DND-41 (cell line): ENCODE data around the gene ZNF511.

ENCODE experiments used
- ATAC-seq: fragments of 200-7000 bp; cut with Tn5 transposase; 3 replicates; pipeline ENCODE4 v1.9.1; 2021; ENCODE audit warnings: low read depth; ENCODE audit not compliant: insufficient read depth
- DNase-seq: peaks from one replicate; pipeline ENCODE4 v3.0.0-alpha.2; 2020
- H2AFZ ChIP-seq: 2 replicates; pipeline ENCODE4 v1.6.0; 2012; ENCODE audit warnings: low read depth, low read length
- H3K27ac ChIP-seq: 2 replicates; pipeline ENCODE4 v1.5.1; 2012; ENCODE audit warnings: low read length, inconsistent platforms
- H3K27me3 ChIP-seq: fragments of 200-600 bp; sonication (generic); 2 replicates; pipeline ENCODE4 v1.6.0; 2012; ENCODE audit warnings: low read length, mild to moderate bottlenecking, inconsistent platforms; ENCODE audit not compliant: insufficient read depth, poor library complexity
- H3K36me3 ChIP-seq: 2 replicates; pipeline ENCODE4 v1.5.1; 2012; ENCODE audit warnings: low read length, inconsistent platforms; ENCODE audit not compliant: insufficient read depth
- H3K4me1 ChIP-seq: 2 replicates; pipeline ENCODE4 v1.5.1; 2012; ENCODE audit warnings: mild to moderate bottlenecking, low read length; ENCODE audit not compliant: insufficient read depth
- H3K4me2 ChIP-seq: 2 replicates; pipeline ENCODE4 v1.6.0; 2012; ENCODE audit warnings: mild to moderate bottlenecking, moderate library complexity, low read length, inconsistent platforms; ENCODE audit not compliant: insufficient read depth
- H3K4me3 ChIP-seq, 2 experiments: fragments of 200-600 bp in 1 of 2; shearing (Covaris generic) in 1 of 2; 2 replicates each; pipeline ENCODE4 v1.5.1; 2012 to 2016; ENCODE audit warnings: inconsistent platforms in 2 of 2, low read length in 2 of 2, mild to moderate bottlenecking in 2 of 2, low read depth in 1 of 2, moderate library complexity in 1 of 2
- H3K79me2 ChIP-seq: 2 replicates; pipeline ENCODE4 v1.6.0; 2012; ENCODE audit warnings: low read length, inconsistent platforms; ENCODE audit not compliant: insufficient read depth
- H3K9ac ChIP-seq: 2 replicates; pipeline ENCODE4 v1.6.0; 2012; ENCODE audit warnings: low read depth, mild to moderate bottlenecking, inconsistent platforms, low read length, moderate library complexity
- H3K9me3 ChIP-seq: 2 replicates; pipeline ENCODE4 v1.5.1; 2012; ENCODE audit warnings: low read length, moderate library complexity, mild to moderate bottlenecking, inconsistent platforms; ENCODE audit not compliant: insufficient read depth, severe bottlenecking
- H4K20me1 ChIP-seq: 2 replicates; pipeline ENCODE4 v1.6.0; 2012; ENCODE audit warnings: low read length; ENCODE audit not compliant: insufficient read depth
- EZH2 ChIP-seq: IDR thresholded peaks from 3 replicates; pipeline ENCODE4 v1.6.1; 2012; ENCODE audit warnings: borderline replicate concordance, low read depth, mild to moderate bottlenecking, moderate library complexity, low read length, inconsistent platforms; ENCODE audit not compliant: severe bottlenecking
- TF ChIP-seq, protein P1 (sequence below): IDR thresholded peaks from 2 replicates; pipeline ENCODE4 v1.5.1; 2012; ENCODE audit warnings: borderline replicate concordance, low read length, moderate library complexity, mild to moderate bottlenecking; ENCODE audit not compliant: poor library complexity, severe bottlenecking; ENCODE audit errors: extremely low read depth

The ZNF511 gene

GRCh38 chr10:133312016-133312768 is 3.5 kb downstream of the ZNF511 start:
- Histone ChIP-seq H3K9me3 (no peaks in the 10 kb centered on the region), H3K79me2 (peaks cover 19% of the 10 kb centered on the region), H3K9ac (no peak overlapping the region), H3K27ac (no peak overlapping the region), H3K4me3 (no peak overlapping the region), H4K20me1 (peaks cover 30% of the 10 kb centered on the region), H3K36me3 (peaks cover 36% of the 10 kb centered on the region), H3K27me3 (no peaks in the 10 kb centered on the region), H2AFZ (no peak overlapping the region), H3K4me1 (peaks cover 20% of the 10 kb centered on the region), H3K4me2 (no peak overlapping the region)
- no peak for ATAC-seq
- TF ChIP-seq, protein P1, sequence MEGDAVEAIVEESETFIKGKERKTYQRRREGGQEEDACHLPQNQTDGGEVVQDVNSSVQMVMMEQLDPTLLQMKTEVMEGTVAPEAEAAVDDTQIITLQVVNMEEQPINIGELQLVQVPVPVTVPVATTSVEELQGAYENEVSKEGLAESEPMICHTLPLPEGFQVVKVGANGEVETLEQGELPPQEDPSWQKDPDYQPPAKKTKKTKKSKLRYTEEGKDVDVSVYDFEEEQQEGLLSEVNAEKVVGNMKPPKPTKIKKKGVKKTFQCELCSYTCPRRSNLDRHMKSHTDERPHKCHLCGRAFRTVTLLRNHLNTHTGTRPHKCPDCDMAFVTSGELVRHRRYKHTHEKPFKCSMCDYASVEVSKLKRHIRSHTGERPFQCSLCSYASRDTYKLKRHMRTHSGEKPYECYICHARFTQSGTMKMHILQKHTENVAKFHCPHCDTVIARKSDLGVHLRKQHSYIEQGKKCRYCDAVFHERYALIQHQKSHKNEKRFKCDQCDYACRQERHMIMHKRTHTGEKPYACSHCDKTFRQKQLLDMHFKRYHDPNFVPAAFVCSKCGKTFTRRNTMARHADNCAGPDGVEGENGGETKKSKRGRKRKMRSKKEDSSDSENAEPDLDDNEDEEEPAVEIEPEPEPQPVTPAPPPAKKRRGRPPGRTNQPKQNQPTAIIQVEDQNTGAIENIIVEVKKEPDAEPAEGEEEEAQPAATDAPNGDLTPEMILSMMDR: no peak
- no peak for TF ChIP-seq EZH2
- DNase-seq: no peak

DNA sequence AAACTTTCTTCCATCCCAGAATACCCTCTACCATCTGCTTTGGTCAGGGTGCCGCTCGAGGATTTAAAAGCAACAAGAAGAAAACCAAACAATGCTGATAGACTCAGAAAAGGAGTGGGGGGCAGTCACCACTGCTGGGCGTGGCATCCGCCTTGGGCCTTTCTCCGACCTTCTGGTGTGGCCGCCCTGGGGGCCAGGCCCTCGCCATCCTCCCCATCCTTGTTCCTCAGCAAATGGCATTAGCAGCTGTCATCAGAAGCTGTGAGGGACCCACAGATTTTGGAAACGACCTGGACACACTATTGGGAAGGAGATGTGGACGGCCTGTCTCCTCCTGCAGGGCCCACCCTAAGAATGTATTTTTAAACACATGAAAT is 4.0 kb downstream of the ZNF511 start:
- Histone ChIP-seq H3K79me2 (peaks cover 13% of the 10 kb centered on the region), H2AFZ (no peak overlapping the region), H3K9ac (no peak overlapping the region), H3K27me3 (no peaks in the 10 kb centered on the region), H3K4me1 (peaks cover 14% of the 10 kb centered on the region), H3K4me2 (no peak overlapping the region), H3K27ac (no peak overlapping the region), H3K9me3 (no peaks in the 10 kb centered on the region), H4K20me1 (peaks cover 24% of the 10 kb centered on the region), H3K36me3 (peaks cover 36% of the 10 kb centered on the region), H3K4me3 (no peak overlapping the region)
- ATAC-seq: no peak
- DNase-seq: no peak
- TF ChIP-seq, protein P1: no peak
- TF ChIP-seq EZH2: no peak

DNA sequence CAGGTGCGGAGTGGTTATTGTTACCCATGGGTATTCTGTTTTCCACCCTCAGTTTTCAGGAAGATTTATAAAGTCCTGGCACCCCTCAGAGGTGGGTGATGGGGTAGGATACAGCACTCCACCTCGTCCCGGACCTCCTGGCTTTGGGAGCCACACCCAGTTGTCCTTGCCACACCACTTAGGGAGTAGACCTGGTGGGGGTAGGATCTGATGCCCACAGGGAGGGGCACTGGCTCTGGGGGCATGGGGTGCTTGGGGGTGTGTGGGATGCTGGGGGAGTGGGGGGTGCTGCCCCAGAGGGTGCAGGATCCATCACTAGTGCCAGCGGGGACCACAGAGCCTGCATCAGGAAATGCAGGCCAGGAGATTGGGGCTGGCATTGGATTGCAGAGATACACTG is 4.5 kb downstream of the ZNF511 start:
- Histone ChIP-seq H4K20me1 (peaks cover 20% of the 10 kb centered on the region), H2AFZ (no peak overlapping the region), H3K27me3 (no peaks in the 10 kb centered on the region), H3K79me2 (peaks cover 9% of the 10 kb centered on the region), H3K4me2 (no peak overlapping the region), H3K27ac (no peak overlapping the region), H3K9ac (no peak overlapping the region), H3K36me3 (peaks cover 36% of the 10 kb centered on the region), H3K9me3 (no peaks in the 10 kb centered on the region), H3K4me3 (no peak overlapping the region), H3K4me1 (peaks cover 11% of the 10 kb centered on the region)
- DNase-seq (no peak), ATAC-seq (no peak)
- TF ChIP-seq EZH2: no peak
- TF ChIP-seq, protein P1: no peak
